ENCODE measurements around the gene RASA1. TPM values are rescaled to one million over a fixed set of nuclear protein-coding genes. Genes with fewer than 3 reads are reported as not detected.
"Not testable (repeated sequence)": the region's sequence is repeated elsewhere in the genome, so short reads cannot be mapped to it uniquely, and the experiment has no call there.

Gene RASA1
- total RNA-seq, 1 donor = 44.9 TPM

DNA sequence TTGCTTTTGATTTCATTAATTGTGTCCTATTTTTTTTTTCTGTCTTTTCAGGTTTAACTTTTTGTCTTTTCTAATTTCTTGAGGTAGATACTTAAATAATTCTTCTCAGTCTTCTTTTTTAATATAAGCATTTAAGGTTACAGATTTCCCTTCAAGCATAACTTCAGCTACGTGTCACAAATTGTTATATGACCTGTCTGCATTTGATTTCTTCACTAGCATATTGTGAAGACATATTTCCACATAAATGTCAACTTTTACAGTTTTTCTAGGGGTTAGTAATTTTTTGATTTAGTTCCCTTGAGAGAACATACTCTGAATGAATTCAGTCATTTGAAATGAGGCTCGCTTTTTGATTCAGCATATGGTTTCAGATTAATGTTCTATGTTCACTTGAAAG is 35.6 kb downstream of the RASA1 start:
- TF ChIP-seq CTCF (IDR thresholded peaks at IDR 0.05; ENCODE audit: insufficient read depth, low read depth, low read length) = no peak
- H3K4me3 ChIP-seq (ENCODE audit: low read depth, low read length) = no peak overlapping the region
- DNase-seq (ENCODE audit: low read depth) = no peak

GRCh38 chr5:87306090-87306489 is 38.4 kb downstream of the RASA1 start:
- H3K4me3 ChIP-seq (ENCODE audit: low read depth, low read length); DNase-seq (ENCODE audit: low read depth): not testable (repeated sequence)

DNA sequence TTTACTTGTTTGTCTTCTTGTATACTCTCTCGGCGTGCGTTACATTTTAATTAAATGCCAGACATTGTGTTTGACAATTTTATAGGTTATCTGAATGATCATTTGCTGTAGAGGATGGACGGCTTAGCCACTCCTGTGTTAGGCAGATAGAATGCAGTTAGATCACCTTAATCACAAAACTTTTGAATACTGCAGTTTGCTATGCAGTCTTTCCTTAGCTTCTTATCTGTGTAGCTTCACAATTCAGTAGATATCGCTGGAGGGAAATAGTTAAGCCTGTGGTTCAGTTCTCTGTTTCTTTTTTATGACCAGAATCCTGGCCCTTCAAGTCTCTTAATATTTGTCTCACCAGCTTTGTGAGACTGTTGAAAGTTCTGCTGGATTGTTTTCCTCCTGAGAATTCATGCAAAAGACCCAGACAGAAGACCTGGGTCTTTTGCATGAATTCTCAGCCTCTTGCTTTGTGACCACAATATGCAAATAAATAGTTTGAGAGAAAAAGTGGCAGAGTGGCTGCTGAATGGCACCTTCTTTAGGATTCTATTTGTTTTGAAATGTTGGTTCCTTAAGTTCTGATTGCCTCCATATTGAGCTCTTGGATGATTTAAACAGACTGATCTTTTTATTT is 40.2 kb downstream of the RASA1 start:
- DNase-seq (ENCODE audit: low read depth) = no peak
- no peak for TF ChIP-seq CTCF (IDR thresholded peaks at IDR 0.05; ENCODE audit: insufficient read depth, low read depth, low read length)
- no peak overlapping the region for H3K4me3 ChIP-seq (ENCODE audit: low read depth, low read length)

DNA sequence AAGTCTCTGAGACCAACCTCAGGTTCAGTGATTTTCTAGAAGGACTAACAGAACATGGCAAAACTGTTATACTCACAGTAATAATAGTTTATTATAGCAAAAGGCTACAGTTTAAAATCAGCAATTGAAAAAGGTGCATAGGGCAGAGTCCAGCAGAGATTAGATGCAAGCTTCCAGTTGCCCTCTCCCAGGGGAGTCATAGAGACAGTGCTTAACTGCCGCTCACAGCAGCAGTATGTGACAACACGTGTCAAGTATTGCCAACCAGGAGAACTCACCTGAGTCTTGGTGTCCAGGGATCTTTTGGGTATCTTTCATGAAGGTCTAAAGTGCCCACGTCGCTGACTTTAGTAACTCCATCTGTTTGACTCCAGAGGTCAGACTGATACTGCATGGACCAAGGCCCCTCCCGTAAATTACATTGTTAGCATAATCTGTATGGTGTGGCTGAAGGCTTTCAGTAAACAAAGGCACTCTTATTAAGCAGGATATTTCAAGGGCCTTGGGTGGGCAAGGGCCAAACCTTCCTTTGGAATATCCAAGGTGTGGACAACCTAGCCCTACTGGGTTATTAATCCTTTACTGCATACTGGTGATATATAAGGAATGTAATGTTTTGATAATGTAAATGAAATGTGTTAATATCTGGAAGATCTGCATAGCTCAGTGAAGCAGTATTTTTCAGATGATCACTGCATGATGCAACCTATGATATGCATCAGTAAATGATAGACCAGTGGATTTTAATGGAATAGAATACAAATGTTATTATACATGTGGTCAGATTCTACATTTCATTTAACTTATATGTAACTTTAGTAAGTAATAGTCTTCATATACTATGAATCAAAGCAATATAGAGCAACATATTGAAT is 44.0 kb downstream of the RASA1 start:
- no peak for TF ChIP-seq CTCF (IDR thresholded peaks at IDR 0.05; ENCODE audit: insufficient read depth, low read depth, low read length)
- no peak for DNase-seq (ENCODE audit: low read depth)
- no peak overlapping the region for H3K4me3 ChIP-seq (ENCODE audit: low read depth, low read length)

GRCh38 chr5:87313216-87313615 is 45.5 kb downstream of the RASA1 start:
- TF ChIP-seq CTCF (IDR thresholded peaks at IDR 0.05; ENCODE audit: insufficient read depth, low read depth, low read length) = no peak
- DNase-seq (ENCODE audit: low read depth) = no peak
- H3K4me3 ChIP-seq (ENCODE audit: low read depth, low read length) = no peak overlapping the region

DNA sequence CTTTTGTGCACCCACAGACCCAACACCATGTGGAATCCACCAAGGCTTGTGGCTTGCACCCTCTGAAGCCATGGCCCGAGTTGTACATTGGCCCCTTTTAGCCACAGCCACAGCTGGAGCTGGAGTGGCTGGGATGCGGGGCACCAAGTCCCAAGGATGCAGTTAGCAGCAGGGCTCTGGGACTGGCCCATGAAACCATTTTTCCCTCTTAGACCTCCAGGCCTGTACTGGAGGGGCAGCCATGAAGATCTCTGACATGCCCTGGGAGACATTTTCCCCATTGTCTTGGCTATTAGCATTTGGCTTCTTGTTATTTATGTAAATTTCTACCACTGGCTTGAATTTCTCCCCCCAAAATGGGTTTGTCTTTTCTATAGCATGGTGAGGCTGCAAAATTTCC is 51.8 kb downstream of the RASA1 start:
- no peak for DNase-seq (ENCODE audit: low read depth)
- TF ChIP-seq CTCF (IDR thresholded peaks at IDR 0.05; ENCODE audit: insufficient read depth, low read depth, low read length) = no peak
- no peak overlapping the region for H3K4me3 ChIP-seq (ENCODE audit: low read depth, low read length)

- no peak for DNase-seq (ENCODE audit: low read depth)
- no peak for TF ChIP-seq CTCF (IDR thresholded peaks at IDR 0.05; ENCODE audit: insufficient read depth, low read depth, low read length)
- H3K4me3 ChIP-seq (ENCODE audit: low read depth, low read length) = no peak overlapping the region
Measured at GRCh38 chr5:87321605-87322004, 53.9 kb downstream of the RASA1 start.
